Measurements from ENCODE around the gene SFXN5. TPM values are rescaled to one million over a fixed set of nuclear protein-coding genes. Genes with fewer than 3 reads are reported as not detected.

Gene SFXN5
- total RNA-seq, 1 donor from 2014 or later, result 29.8 TPM

DNA sequence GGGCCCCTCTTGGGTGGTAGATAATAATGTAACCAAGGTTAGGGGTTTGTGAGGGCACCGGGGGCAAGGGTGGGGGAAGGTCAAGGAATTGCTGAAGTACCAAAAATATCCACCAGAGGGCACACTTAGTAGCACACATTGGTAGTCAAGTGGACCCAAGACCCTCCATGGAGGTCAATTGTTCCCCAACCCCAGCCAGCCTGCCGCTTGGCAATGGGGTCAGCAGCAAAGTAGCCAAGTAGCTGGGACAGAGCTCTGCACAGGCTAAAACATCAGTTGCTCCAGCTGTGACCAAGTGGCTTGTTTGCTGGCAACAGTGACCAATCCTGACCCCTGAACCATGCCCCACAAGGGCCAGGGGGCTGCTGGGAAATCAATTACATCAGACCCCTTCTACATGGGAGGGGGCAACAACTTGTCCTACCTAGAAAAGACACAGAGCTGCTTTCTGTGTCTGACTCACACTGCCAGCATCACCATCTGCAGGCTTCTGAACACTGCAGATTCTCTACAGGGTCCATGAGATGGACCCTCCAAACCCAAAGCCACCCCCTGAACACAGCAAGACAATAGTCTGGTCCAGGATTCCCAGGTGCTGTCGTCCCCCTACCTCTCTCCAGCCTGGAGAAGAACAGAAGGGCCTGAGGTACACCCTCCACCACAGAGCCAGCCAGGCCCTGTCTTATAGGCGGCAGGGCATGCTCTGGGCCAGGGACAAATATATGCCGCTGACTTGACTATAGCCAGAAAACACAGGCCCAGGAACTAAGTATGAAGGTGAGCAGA is 78.2 kb downstream of the SFXN5 start:
- Mint-ChIP-seq H3K27ac (ENCODE audit: unreplicated experiment) (no peak overlapping the region), H3K36me3 (ENCODE audit: low read depth, unreplicated experiment) (peaks cover 16% of the 10 kb centered on the region), H3K9me3 (ENCODE audit: unreplicated experiment) (no peaks in the 10 kb centered on the region), H3K27me3 (ENCODE audit: unreplicated experiment) (peaks cover 3% of the 10 kb centered on the region), H3K4me3 (ENCODE audit: unreplicated experiment) (no peak overlapping the region), H3K4me1 (ENCODE audit: unreplicated experiment) (no peaks in the 10 kb centered on the region)
- TF ChIP-seq, protein P1, sequence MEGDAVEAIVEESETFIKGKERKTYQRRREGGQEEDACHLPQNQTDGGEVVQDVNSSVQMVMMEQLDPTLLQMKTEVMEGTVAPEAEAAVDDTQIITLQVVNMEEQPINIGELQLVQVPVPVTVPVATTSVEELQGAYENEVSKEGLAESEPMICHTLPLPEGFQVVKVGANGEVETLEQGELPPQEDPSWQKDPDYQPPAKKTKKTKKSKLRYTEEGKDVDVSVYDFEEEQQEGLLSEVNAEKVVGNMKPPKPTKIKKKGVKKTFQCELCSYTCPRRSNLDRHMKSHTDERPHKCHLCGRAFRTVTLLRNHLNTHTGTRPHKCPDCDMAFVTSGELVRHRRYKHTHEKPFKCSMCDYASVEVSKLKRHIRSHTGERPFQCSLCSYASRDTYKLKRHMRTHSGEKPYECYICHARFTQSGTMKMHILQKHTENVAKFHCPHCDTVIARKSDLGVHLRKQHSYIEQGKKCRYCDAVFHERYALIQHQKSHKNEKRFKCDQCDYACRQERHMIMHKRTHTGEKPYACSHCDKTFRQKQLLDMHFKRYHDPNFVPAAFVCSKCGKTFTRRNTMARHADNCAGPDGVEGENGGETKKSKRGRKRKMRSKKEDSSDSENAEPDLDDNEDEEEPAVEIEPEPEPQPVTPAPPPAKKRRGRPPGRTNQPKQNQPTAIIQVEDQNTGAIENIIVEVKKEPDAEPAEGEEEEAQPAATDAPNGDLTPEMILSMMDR (IDR thresholded peaks at IDR 0.05; ENCODE audit: unreplicated experiment), result peak; percentile 98
- DNase-seq (ENCODE audit: low spot score), result peak; percentile 71

DNA sequence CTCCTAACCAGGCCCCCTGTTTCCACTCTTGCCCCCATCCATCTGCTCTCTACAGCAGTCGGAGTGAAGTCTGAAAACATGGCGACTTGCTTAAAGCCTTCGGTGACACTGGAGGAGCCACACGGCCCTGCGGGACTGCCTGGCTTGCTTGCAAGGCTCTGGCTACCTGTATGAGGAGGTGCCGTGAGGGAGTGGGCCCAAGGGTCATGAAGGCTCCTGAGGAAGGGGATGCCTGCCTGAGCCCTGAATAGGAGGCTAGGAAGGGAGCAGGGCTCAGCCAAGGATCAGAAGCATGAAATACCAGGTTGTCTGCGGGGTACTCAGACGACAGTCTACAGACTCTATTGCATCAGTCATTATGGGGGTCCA is 78.8 kb downstream of the SFXN5 start:
- H3K9me3 Mint-ChIP-seq (ENCODE audit: unreplicated experiment), result no peaks in the 10 kb centered on the region
- TF ChIP-seq, protein P1 (IDR thresholded peaks at IDR 0.05; ENCODE audit: unreplicated experiment), result no peak
- H3K4me3 Mint-ChIP-seq (ENCODE audit: unreplicated experiment), result no peak overlapping the region
- DNase-seq (ENCODE audit: low spot score), result no peak
- H3K27me3 Mint-ChIP-seq (ENCODE audit: unreplicated experiment), result peaks cover 3% of the 10 kb centered on the region
- H3K4me1 Mint-ChIP-seq (ENCODE audit: unreplicated experiment), result no peaks in the 10 kb centered on the region
- H3K27ac Mint-ChIP-seq (ENCODE audit: unreplicated experiment), result no peak overlapping the region
- peaks cover 16% of the 10 kb centered on the region for H3K36me3 Mint-ChIP-seq (ENCODE audit: low read depth, unreplicated experiment)

DNA sequence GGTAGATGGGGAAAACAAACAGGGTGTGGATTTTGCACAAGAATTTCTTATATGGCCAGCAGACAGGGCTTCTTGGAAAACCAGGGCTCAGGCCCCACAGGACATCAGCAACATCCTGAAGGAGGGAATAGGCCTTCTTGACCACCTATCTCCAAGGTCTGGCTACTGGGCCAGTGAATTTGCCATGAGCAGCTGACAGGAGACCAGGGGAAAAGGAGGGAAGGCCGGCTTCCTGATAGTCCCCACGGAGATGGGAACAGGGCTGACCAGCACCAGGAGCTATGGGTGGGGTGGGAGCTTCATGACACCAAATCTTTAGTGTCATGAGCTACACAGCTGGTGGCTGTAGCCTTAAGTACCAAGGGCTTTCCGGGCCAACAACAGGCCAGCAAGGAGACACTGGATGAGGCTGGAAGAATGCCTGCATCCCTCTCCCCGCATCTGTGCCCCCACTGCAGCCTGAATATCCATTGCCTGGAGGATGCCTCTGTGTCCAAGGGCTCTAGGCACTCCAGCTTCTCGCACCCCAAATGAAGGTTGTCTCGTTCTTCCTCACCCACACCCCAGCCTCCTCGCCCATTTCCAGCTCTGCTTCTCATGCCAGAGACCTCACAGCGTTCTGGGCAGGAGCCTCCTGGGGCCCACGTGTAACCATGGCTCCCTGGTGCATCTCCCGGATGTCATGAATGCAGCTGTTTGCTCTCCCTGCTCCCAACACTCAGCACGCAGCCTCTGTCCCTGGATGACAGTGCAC is 79.4 kb downstream of the SFXN5 start:
- no peak for DNase-seq (ENCODE audit: low spot score)
- no peak overlapping the region for H3K4me3 Mint-ChIP-seq (ENCODE audit: unreplicated experiment)
- H3K9me3 Mint-ChIP-seq (ENCODE audit: unreplicated experiment), result no peaks in the 10 kb centered on the region
- peaks cover 3% of the 10 kb centered on the region for H3K27me3 Mint-ChIP-seq (ENCODE audit: unreplicated experiment)
- TF ChIP-seq, protein P1 (IDR thresholded peaks at IDR 0.05; ENCODE audit: unreplicated experiment), result no peak
- no peaks in the 10 kb centered on the region for H3K4me1 Mint-ChIP-seq (ENCODE audit: unreplicated experiment)
- H3K36me3 Mint-ChIP-seq (ENCODE audit: low read depth, unreplicated experiment), result peaks cover 15% of the 10 kb centered on the region
- no peak overlapping the region for H3K27ac Mint-ChIP-seq (ENCODE audit: unreplicated experiment)

DNA sequence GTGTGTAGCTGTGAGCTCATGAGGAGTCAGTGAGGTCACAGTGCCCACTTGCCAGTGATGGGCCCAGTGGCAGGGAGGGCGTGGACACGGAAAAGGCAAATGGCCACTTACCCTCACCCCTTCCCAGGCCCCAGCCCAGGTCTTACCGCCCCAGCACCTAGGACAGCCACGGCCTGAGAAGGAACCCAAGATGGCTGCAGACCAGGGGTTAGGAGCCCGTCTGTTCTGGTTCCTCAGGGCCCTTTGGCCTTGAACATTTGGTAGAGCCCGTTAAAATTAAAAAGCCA is 80.1 kb downstream of the SFXN5 start:
- no peaks in the 10 kb centered on the region for H3K9me3 Mint-ChIP-seq (ENCODE audit: unreplicated experiment)
- DNase-seq (ENCODE audit: low spot score), result no peak

More for the DNA sequence above, 80.1 kb downstream of the SFXN5 start:
- H3K4me1 Mint-ChIP-seq (ENCODE audit: unreplicated experiment), result no peaks in the 10 kb centered on the region
- TF ChIP-seq, protein P1 (IDR thresholded peaks at IDR 0.05; ENCODE audit: unreplicated experiment), result no peak
- peaks cover 3% of the 10 kb centered on the region for H3K27me3 Mint-ChIP-seq (ENCODE audit: unreplicated experiment)
- no peak overlapping the region for H3K27ac Mint-ChIP-seq (ENCODE audit: unreplicated experiment)
- peaks cover 16% of the 10 kb centered on the region for H3K36me3 Mint-ChIP-seq (ENCODE audit: low read depth, unreplicated experiment)
- no peak overlapping the region for H3K4me3 Mint-ChIP-seq (ENCODE audit: unreplicated experiment)
